ENCODE results near the gene NRXN3.

NRXN3 gene

DNA sequence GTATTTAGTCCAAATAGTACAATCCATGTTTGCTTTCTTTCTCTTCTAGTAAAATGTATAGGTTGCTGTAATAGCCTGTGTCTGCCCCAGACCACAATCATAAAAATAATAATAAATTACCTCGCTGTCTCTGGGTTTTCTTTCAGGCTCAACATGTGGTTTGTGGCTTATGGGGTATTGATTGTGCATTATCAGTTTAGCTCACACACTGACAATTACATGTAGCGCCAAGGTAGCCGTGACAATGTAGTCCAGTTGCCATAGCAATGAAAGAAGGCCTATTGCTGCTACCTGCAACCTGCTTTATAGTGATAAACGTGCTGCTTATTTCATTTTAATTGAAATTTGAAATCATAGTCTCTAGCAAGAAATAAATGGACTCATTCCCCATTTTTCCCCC lies 1009.8 kb downstream of the NRXN3 start:
- DNase-seq = no peak

DNA sequence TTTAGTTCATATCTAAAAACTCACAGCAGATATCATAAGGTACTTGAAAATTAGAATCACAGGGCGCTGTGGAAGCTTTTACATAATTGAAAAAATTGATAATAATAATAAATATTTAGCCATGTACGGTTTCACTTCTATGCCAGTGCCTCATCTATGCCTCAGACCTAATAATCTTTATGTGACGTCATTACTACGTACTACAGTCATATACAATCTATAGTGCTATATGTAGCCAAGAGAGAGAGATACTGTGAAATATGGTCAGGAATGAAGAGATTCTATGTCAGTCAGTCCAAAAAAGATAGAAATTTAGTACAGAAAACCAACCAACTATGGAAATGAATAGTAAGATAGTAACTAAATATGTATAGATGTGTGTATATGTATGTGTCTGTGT lies 1010.5 kb downstream of the NRXN3 start:
- DNase-seq = no peak

DNA sequence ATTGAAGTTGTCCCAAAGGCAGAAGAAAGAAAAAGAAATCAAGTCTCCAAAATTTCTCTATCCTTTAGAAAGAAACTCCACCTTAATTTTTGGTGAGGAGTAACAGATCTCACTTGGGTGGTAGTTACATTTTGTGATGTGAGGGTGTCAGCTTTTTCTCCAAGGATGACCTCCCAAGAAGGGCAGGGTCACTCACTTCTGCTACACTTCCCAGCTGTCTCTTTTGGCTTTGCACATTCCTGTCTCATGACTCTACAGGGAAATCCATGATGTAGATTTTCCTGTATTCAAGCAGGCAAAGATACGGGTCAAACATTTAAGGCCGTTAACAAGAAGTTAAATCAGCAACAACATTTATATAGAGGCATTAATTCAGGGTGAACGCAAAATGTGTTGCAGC lies 1016.4 kb downstream of the NRXN3 start:
- no peak for DNase-seq

DNA sequence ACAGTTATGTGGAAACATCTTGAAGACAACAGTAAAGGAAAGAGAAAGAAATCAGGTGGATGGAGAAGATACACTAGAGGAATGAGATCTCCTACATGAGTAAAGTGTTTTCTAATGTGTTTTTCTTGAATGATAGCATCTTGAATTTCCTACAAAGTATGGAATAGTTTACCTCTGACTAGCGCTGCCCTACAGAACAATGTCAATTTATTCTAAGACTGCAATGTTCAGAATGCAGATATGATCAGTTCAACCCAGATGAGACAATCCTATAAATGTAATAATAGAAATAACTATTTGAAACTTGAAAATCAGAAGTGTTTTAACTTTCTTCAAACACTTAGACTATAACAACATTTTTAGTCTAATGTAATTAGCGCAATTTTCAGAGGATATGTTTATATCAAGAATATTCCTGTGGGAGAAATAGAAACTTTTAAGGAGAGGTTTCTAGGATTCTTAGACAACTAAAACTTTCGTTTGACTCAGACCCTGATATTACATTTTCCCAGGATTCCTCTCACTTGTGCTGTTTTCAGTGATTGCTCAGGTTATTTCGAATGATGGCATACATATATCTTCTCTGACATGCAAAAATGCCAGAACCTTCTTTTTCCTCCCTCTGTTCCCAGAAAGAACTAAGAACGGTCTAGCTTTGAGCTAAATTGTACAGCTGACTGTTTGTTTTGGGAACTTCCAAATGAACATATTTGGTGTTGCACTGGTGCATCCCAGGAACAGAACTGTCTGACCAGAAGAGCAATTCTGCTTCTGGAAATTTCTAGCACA lies 1023.7 kb downstream of the NRXN3 start:
- DNase-seq = no peak

DNA sequence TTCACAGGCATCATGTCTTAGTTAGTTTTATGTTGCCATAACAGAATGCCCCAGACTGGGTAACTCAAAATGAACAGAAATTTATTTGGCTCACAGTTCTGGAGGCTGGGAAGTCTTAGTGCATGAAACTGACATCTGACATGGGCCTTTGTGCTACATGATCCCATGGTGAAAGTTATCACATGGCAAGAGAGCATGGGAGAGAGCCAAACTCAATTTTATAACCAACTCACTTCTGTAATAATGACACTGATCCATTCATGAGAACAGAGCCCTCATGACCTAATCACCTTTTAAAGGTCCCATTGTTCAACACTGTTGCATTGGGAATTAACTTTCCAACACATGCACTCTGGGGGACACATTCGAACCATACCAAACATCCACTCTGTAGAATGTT lies 1026.0 kb downstream of the NRXN3 start:
- DNase-seq = no peak

DNA sequence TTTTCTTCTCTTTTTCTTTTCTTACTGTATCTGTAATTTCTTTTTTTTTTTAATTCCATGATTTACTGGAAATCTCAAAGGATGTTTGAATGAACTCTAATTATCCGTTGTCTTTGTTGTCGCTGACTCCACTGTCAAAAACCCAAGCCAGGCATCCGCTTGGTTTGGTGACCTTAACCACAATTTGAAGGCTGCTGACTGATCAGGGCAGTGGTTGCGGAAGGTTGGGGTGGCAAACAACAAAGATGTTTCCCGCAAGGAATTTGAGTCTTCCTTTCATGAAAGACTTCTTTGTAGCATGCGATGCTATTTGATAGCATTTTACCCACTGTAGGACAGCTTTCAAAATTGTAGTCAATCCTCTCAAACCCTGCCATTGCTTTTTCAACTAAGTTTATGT lies 1027.3 kb downstream of the NRXN3 start:
- no peak for DNase-seq

DNA sequence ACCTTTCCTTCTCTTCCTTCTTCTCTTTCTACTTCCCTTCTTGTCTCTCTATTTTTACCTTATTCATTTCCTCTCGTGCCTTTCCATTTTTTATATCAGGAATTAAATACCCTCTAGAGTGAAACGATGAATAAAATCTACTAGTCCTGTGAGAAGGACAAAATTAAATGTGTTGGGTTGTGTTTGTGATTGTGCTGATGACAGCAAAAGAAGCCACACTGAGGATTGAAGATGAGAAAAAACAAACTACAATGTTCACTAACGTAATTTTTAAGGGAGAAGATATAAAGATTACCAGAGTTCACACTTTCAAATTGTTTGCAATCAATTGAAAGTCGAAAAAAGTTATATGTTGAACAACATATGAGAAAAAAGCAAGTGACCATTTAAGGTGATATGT lies 1029.0 kb downstream of the NRXN3 start:
- DNase-seq = no peak

DNA sequence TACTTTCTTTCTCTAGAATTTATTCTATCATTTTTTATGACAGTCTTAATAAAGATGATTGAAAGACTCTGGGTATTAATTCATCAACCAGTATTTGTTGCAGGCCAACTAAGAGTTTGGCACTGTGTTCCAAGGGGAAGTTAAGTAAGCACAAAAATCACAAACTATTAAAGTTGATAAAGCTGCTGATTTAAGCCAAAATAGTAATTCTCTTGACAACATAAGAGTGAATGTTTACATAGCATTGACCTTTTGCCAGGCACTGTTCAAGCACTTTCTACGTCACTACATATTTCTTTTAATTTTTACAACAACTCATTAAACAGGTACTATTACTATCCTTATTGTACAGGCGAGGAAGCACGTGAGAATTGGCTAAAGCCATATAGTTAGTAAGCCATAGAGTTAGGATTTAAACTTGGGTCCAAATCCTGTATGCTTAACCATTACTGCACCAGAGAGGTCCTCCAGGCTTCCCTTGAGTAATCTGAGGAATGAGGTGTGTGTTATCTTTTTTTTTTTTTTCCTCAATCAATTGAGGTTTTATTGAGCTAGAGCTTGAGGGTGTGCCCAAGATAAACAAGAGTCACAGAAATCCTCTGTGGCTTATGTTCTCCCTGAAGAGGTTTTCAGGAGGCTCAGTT lies 1031.5 kb downstream of the NRXN3 start:
- no peak for DNase-seq

DNA sequence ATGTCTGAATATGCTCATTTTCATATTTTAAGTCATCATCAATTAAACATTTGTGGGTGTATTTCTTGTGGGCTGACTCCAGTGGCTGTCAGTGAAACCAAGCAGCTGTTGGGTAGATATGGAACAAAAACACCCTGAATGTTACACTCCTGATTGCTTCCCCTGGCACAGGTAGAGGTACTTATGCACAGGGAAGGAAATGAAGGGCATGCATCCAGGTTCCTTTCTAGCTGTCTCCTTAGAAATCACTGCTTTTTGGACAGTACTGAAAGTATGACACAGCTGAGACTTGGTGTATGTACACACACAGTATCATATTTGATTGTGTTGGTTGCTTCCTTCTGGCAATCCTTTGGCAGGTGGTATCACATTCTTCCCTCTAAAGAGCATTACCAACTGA lies 1034.4 kb downstream of the NRXN3 start:
- no peak for DNase-seq

DNA sequence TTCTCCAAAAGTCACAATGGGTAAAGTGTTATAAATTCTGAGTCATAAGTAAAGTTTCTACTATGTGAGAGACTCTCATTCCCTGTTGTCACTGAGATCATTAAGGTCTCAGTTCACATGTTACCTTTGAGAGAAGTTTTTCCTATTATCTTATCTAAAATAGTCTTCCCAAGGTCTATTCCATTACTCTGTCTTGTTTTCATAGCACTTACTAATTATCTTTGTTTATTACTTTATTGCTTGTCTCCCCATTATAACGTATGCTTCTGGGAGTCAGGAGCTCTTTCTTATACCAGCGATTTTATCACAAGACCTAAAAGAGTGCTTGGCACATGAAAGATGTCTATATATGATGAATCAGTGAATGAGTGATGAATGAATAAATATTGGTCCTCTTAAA lies 1039.2 kb downstream of the NRXN3 start:
- no peak for DNase-seq

DNA sequence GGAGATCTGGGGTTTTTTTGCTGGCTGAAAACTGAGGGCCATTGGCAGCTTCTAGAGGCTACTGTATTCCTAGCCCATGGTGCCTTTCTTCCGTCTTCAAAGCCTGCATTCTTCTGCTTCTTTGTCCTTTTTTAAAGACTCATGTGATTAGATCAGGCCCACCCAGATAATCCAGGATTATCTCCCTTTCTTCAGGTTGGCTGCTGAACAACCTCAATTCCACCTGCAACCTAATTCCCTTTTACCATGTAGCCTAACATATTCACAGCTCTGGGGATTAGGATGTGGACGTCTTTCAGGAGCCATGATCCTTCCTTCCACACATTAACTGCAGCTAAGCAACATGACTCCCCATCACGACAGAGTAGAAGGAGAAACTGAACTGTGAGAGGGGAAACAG lies 1055.6 kb downstream of the NRXN3 start:
- no peak for DNase-seq

DNA sequence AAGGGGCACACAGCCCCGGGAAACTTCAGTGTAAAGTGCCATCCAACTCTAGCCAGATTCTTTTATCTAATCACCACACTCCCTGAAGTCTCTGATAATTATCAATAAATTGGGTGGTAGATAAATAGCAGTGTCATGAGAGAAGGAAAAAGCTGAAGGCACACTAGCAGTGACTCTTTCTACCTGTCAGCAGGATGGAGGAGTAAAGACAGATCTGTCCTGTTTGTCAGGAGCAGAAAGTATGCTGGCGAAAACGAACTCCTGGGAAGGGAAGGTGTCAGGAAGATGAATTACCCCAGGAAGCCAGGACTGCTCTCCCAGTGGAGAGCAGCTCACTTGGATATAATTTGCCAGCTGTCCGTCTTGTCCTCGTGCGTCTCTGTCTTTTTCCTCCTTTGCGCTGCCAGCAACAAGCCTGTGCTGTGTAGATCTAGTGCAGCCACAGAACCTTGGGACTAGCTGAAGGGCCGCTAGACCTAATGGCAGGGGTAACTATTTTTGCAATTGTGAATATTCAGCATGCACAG lies 1059.3 kb downstream of the NRXN3 start:
- no peak for DNase-seq

DNA sequence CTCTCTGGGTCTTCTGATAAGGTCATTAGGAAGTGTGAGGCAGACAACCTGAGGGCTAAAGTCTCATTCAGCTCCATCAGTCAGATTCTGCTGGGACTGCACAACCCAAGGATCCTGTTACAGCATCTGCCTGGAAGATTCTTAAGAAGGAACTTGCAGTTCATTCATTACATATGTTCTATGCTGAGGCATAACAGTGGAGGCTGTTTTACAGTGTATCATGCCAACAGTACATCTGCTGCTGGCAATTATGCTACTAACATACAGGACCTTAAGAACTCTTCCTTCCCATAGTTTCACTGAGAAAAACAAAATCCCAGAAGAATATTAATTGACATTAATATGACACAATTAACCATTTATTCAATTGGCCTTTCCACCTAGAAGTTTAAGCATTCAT lies 1072.5 kb downstream of the NRXN3 start:
- DNase-seq = no peak

DNA sequence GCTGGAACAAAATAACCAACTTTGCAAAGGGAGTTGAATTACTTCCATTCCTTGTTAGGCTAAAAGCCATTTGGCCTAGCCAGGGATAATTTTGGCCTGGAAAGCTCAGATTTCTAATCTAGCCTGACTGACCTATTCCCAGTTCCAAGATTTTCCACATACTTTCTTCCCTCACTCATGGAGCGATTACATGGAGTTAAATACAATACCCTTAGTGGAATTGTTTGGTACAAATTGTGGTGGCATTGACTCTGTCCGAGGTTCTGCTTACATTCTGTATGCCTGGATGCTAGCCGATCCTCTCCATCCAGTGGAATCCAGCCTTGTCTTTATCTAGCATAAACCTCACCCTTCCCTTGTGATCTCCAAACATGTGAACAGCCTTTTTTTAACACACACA lies 1076.0 kb downstream of the NRXN3 start:
- no peak for DNase-seq

DNA sequence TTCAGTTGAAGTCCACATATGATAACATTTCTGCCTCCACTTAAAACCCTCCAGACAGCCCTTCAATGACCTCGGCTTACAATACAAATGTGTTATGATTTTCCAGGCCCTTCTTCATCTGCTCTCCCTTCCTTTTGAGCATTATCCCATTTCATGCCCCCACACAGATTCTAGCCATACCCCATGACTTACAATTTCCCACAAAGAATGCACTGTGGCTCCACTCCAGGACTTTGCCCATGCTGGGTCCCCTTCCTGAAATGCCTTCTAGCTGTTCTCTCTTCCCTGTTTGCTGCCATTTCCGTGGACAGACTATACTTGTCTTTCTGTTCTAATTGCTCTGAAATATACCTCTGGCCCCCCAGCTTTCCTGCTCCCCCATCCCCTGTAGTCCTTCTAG lies 1078.0 kb downstream of the NRXN3 start:
- DNase-seq = no peak

DNA sequence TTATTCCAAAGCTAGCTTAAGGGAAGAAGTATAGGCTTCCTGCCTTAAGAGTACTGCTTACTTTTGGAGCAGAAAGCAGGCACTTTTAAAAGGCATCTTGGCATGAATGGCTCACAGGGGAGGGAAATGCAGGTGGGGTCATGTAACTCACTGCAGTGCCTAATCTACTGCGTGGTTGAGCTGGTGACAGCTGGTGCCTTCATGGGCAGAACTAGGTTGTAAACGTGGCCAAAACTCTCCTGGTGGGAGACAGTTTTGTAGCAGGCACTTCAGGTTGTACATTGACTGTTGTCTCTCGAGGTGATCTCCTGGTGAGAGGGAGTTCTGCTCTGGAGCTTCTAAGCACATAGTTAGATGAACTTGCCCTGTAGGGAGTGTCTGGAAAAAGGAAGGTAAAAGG lies 1078.6 kb downstream of the NRXN3 start:
- DNase-seq = no peak

DNA sequence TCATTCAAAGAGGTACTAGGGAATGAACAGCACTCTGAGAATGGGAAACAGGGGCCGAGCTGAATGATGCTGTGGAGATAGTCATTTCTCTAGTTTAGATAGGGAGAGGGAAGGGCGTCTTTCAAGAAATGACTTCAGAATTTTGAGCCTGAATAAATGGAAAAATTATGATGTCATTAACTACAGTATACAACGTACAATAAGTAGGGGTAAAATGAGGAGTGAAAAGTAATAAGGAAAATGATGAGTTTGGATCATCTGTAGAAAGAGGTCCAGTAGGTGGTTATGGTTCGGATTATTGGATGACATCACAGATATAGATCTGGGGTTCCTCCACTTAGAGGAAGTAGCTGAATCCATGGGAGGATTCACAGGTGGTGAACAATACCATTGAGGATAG lies 1081.1 kb downstream of the NRXN3 start:
- DNase-seq = no peak

DNA sequence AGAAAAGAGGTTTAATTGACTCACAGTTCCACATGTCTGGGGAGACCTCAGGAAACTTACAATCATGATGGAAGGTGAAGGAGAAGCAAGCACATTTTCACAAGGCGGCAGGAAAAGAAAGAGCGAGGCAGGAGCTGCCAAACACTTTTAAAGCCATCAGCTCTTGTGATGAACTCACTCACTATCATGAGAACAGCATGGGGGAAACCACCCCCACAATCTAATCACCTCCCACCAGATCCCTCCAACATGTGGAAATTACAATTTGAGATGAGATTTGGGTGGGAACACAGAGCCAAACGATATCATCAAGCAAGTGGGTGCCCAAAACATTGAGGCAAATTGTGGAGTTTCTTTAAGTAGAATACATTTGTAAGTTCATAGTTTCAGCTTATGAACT lies 1083.4 kb downstream of the NRXN3 start:
- no peak for DNase-seq

DNA sequence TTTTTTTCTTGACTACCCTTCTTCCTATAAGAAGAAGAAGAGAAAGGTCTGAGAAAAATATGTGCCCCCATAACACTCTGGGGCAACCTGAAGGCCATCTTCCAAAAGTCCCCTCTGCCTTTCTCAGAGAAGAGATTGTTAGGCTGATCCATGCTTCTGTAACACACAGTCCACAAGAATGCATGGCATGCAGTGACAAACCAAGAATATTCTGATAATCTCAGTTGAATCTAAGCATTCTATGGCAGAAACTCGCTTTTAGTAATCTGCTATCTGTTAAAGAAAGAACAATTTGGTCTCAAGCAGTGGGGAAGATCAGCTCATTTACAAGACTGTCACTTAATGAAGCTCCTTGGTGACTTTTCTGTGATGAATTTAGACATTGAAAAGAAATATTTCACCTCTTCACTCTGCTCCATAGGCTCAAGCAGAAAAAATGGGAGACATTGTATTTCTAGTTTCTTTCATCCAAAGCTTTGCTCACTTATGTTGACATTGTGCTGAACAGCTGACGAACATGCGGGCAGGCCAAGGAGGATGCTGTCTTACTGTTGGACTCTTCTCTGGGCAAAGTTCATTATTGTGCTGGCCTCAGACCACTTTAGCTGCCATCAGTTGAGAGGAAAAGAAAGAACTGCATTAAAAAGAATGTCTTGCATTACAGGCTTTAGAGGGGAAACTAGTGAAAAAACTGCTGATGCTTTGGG lies 1084.0 kb downstream of the NRXN3 start:
- DNase-seq = no peak

DNA sequence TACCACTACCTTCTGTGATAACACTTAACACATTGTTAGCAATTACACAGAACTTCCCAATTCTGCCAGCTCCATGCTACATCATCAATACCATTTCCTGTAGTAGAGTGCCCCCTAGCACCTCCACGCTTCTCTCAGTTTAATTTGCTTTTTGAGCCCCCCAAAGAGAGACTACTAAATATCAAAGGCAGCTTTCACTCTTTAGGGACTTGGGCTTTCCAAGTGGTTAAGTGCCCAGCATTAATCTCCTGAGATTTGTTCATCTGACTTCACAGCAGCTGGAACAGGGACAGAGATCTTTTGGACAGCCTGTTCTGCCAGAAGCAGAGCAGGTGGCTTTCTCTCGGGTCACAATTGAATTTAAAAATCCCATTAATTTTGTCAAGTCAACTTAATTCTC lies 1086.2 kb downstream of the NRXN3 start:
- no peak for DNase-seq

DNA sequence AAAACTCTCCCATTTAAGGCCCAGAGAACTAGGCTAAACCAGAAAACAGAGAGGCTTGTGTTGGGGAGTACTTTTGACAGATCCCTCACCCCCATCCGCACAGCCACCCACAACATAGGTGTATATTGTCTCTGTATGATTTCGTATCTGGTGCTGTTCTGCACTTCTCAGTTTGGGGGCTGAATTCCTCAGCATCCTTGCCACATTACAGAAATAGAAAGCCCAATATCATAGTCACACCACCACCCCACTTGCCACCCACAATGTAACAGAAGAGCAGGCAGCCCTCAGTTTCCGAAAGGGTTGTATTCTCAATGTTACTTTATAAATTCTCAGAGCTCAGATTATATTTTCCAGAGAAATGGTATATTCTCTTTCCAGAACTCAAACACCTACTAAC lies 1090.2 kb downstream of the NRXN3 start:
- DNase-seq = no peak

DNA sequence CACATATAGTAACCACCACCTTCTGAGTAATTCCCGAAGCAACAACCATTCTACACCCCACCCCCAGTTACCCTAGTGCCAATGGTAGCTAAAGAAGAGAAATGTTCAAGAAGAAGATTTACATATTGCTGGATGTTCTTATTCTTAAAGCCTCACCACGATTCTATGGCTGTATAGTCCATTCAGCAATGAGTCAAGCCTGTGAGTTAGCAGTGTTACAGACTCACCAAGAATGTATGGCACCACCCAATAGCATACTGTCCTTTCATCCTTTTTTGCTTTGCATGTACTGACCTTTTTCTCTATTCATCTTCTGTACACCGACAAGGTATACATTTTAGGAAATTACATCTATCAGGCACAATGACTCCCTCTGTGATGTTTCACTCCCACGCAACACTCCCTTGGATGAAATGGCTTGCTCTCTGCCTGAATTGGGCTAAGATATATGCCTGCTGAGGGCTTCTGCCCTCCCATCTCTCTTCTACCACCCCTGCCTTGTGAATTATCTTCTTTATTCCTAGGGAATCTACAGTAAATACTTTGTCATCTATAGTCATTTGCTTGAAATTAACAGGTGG lies 1095.3 kb downstream of the NRXN3 start:
- DNase-seq = no peak

DNA sequence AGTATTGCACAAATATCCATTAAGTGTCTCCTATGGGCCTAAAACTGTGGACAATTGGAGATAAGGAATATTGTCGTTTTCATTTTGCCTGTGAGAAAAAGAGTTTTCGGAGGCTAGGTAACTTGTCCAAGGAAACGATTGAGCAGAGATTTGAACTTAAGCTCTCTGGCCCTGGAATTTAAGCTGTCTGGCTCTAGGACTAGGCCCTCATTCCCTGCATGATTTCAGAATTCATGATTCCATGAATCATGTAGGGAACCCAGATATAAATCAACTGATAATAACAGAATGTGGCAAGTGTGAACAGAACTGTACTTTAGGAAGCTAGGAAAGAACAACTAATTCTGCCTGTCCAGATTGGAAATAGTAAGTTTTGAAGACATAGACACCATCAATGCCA lies 1100.2 kb downstream of the NRXN3 start:
- no peak for DNase-seq

DNA sequence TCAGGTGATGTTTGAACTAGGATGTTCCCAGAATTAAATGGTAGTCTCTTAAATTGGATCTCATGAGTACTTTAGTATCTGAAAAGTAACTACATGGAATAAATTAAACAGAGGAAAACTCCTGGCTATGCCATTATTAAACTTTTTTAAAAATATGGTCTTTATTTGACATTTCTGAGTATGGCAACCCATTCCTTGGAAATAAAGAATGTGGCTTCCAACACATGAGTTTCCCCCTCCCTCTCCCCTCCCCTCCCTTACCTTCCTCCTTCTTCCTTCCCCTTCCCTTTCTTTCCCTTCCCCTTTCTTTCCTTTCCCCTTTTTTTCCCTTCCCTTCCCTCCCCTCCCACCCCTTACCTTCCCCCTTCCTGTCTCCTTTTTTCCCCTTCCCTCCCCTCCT lies 1100.9 kb downstream of the NRXN3 start:
- DNase-seq = no peak
